Suprapubic skin (tissue), 4 donors: ENCODE data around the gene FIP1L1.

Experiments used
- POLR2A ChIP-seq, 2 donors: fragments of 450-650 bp; IDR thresholded peaks; one replicate each; pipeline ENCODE4 v1.6.1; 2017; ENCODE audit warnings: antibody characterized with exemption in 2 of 2, mild to moderate bottlenecking in 2 of 2, moderate library complexity in 2 of 2
- POLR2AphosphoS5 ChIP-seq, 3 donors: sonication (generic); formaldehyde crosslinking; IDR thresholded peaks; one replicate each; pipeline ENCODE4 v1.6.1; 2017; ENCODE audit warnings: antibody characterized with exemption in 3 of 3
- TF ChIP-seq, protein P1 (sequence below), 2 donors: fragments of 200-600 bp in 1 of 2; fragments of 450-650 bp in 1 of 2; sonication (generic) in 1 of 2; IDR thresholded peaks; one replicate each; pipeline ENCODE4 v1.5.1; 2016 to 2019; ENCODE audit warnings: antibody characterized with exemption in 2 of 2, mild to moderate bottlenecking in 1 of 2, moderate library complexity in 1 of 2

DNA sequence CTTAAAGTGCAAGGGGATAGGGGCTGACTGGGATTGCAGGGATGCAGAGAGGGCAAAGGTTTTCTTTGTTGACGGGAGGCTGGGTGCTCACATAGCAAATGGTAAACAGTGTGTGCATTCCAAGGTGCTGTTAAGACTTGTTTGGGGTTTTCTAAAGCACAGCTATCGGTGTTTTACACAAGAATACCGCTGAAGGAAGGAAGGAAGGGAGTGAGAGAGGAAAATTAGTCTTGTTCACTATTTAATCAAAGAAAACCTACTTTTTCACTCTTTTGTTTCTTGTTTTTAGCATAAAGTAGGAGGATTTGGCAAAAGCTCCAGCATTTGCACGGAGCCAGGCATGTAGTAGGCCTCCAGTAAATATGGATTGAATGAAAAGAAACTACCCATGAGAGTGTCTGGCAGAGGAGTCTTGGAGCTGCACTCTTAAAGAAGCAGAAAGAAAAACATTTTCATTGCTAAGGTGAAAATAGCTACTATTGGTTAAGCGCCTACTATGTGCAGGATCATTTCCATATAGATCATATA is 99.7 kb downstream of the FIP1L1 start:
- TF ChIP-seq POLR2A (IDR thresholded peaks at IDR 0.05) (no peak), POLR2AphosphoS5 (IDR thresholded peaks at IDR 0.05) (no peak)
- TF ChIP-seq, protein P1, sequence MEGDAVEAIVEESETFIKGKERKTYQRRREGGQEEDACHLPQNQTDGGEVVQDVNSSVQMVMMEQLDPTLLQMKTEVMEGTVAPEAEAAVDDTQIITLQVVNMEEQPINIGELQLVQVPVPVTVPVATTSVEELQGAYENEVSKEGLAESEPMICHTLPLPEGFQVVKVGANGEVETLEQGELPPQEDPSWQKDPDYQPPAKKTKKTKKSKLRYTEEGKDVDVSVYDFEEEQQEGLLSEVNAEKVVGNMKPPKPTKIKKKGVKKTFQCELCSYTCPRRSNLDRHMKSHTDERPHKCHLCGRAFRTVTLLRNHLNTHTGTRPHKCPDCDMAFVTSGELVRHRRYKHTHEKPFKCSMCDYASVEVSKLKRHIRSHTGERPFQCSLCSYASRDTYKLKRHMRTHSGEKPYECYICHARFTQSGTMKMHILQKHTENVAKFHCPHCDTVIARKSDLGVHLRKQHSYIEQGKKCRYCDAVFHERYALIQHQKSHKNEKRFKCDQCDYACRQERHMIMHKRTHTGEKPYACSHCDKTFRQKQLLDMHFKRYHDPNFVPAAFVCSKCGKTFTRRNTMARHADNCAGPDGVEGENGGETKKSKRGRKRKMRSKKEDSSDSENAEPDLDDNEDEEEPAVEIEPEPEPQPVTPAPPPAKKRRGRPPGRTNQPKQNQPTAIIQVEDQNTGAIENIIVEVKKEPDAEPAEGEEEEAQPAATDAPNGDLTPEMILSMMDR (IDR thresholded peaks at IDR 0.05), result no peak
